NT2/D1 (cell line): ENCODE data around the gene MTHFSD.

Experiments used
- DNase-seq: peaks from one replicate; pipeline ENCODE4 v3.0.0-alpha.2; 2011; ENCODE audit warnings: low read depth, low spot score
- H3K27me3 ChIP-seq: 2 replicates; pipeline ENCODE4 v1.6.0; 2011; ENCODE audit warnings: mild to moderate bottlenecking; ENCODE audit not compliant: insufficient read length, insufficient read depth
- H3K36me3 ChIP-seq: 2 replicates; pipeline ENCODE4 v1.6.1; 2011; ENCODE audit warnings: mild to moderate bottlenecking, low read length, mixed read lengths; ENCODE audit not compliant: insufficient read depth, insufficient read length
- H3K4me1 ChIP-seq: 2 replicates; pipeline ENCODE4 v1.5.1; 2011; ENCODE audit not compliant: insufficient read depth, insufficient read length
- H3K4me3 ChIP-seq: 2 replicates; pipeline ENCODE4 v1.5.1; 2011; ENCODE audit warnings: low read depth; ENCODE audit not compliant: insufficient read length
- H3K9ac ChIP-seq: 2 replicates; pipeline ENCODE4 v1.6.0; 2011; ENCODE audit warnings: low read depth; ENCODE audit not compliant: insufficient read length
- H3K9me3 ChIP-seq: 2 replicates; pipeline ENCODE4 v1.5.1; 2011; ENCODE audit warnings: mild to moderate bottlenecking, low read length; ENCODE audit not compliant: insufficient read depth
- SUZ12 ChIP-seq: IDR thresholded peaks from 2 replicates; pipeline ENCODE4 v1.6.1; 2011; ENCODE audit not compliant: insufficient read length, insufficient read depth; ENCODE audit errors: extremely low read depth
- YY1 ChIP-seq: IDR thresholded peaks from 2 replicates; pipeline ENCODE4 v1.6.1; 2011; ENCODE audit not compliant: insufficient read length, insufficient read depth
- ZNF274 ChIP-seq: IDR thresholded peaks from 2 replicates; pipeline ENCODE4 v1.6.1; 2011; ENCODE audit warnings: mild to moderate bottlenecking, low read depth, low read length

MTHFSD gene

DNA sequence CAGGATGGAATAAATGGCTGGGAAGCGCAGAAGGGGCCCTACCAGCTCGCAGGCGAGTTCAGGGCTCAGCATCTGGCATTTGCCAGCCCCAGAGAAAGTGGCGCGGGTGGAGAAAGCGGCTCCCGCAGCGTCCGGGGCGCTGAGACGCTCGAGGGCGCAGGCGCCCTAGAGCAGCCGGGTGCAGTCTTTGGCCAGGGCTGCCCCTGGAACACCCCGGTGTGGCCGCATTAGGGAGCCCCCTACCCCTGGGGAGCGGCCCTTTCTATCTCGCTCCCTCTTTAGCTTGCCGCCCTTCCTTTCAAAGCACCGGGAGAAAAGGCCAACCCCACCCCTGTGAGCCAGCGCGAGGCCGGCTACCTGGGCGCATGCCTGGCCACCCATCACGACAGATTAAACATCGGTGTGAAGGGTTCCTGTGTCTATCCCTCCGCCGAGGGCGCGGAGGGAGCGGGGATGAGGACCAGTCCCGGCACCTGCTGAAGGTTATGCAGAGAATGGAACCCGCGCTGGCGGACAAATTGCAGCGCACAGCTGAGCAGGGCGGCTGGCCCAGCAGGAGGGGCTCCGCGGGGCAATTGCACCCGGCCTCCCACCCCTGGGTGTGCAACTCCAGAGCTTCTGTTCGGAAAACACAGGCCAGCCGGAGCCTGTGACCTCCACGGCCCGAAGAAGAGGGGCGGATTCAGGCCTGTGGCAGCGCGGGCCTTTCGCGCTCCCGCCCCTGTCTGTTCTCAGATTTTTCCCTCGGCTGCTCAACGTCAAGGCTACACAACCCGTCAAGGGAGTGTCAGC lies 60.3 kb downstream of the MTHFSD start:
- peaks cover 3% of the 10 kb centered on the region; the same call in 1 of the 2 replicates for H3K9me3 ChIP-seq
- H3K9ac ChIP-seq = no peak overlapping the region
- DNase-seq = no peak
- H3K27me3 ChIP-seq = peaks cover 98% of the 10 kb centered on the region
- TF ChIP-seq SUZ12 = peak; percentile 69
- TF ChIP-seq ZNF274 = no peak
- TF ChIP-seq YY1 = no peak
- no peaks in the 10 kb centered on the region for H3K36me3 ChIP-seq
- no peak overlapping the region for H3K4me3 ChIP-seq
- peaks cover 2% of the 10 kb centered on the region for H3K4me1 ChIP-seq

DNA sequence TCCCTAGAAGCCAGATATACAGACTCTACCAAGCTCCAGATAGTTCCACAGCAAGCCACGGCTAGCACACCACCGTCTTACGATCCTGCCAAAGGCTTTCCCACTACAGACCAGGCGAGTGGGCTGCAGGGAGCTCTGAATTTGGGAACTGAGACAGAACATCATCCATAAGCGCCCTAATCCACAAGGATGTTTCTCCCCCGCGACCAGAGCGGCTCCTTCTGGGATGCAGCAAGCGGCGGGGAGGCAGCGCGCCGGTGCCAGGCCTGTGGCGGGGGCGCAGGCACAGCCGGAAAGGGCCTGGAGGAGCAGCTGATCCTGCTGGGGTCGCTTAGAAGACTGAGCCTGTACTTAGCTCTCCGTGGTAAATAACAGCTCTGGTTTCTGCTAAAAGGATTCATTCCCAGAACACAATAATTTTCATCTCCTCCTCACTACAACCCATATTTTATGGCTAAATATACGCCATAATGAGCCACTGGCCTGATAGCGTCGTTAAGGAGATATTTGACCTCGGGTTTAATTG lies 60.9 kb downstream of the MTHFSD start:
- H3K9ac ChIP-seq = no peak overlapping the region
- no peak for DNase-seq
- H3K4me1 ChIP-seq = peaks cover 2% of the 10 kb centered on the region
- TF ChIP-seq ZNF274 = no peak
- peaks cover 10% of the 10 kb centered on the region; the same call in 1 of the 2 replicates for H3K9me3 ChIP-seq
- peaks cover 98% of the 10 kb centered on the region for H3K27me3 ChIP-seq
- H3K4me3 ChIP-seq = no peak overlapping the region
- H3K36me3 ChIP-seq = no peaks in the 10 kb centered on the region

DNA sequence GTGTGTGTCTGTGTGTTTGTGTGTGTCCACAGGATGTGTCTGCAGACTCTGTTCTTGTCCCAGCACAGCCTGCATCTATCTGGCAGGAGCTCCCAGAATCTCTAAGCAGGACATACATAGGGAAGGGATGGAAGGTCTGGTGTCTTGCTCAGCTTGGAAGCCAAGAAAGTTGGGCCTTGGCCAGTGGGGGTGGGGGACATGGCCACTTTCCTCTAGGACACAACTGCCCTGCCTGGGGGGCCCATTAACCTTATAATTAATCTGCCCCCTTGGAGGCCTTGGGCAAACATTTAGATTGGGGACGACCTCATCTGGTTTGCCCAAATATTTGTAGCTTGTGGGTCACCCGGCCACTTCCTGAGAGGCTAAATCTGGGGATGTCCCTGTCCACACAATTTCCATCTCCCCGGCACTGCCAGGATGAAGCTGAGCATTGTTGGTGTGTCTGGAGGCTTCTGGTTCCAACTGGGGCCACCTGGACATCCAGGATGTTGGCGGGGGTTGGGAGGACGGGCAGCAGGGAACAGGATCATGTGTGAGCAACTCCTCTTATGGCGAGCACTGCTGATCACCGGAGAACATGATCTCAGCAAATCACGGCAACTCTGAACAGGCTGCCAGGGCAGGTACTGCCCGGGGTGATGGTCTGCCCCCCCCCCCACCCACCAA lies 61.9 kb downstream of the MTHFSD start:
- Histone ChIP-seq H3K4me3 (no peak overlapping the region), H3K27me3 (peaks cover 97% of the 10 kb centered on the region), H3K9ac (no peak overlapping the region), H3K36me3 (no peaks in the 10 kb centered on the region), H3K9me3 (peaks cover 11% of the 10 kb centered on the region; the same call in 1 of the 2 replicates), H3K4me1 (peaks cover 2% of the 10 kb centered on the region)
- no peak for TF ChIP-seq ZNF274
- TF ChIP-seq SUZ12 = no peak
- TF ChIP-seq YY1 = no peak
- DNase-seq = no peak

DNA sequence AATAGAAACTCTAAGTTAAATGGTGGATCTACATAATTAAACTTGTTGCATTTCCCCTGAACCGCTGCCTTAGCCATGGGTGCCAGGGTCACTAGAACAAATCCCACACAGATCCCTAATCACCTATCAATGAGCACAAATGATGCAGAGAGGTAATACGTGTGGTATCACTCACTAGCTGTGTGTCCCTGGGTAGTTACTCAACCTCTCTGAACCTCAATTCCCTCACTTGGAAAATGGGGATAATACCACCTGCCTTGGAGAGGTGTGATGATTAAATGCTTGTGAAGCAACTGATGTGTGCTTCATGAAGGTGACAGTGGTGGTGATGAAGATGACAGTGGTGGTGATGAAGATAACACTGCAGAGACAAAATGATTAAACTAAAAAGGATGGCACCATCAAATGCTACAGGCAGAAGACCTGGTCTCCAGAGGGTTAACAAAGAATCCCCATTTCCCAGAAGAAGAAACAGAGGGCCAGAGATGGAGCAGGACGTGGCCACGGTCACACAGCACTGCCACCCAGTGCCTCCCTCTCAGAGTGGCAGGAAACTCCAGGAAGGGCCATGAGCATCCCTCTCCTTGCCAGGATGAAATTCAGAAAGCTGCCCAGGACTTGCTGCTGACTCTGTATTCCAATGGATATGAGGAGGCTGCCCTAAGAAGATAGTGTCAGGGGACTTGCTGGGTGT lies 62.6 kb downstream of the MTHFSD start:
- H3K4me1 ChIP-seq = peaks cover 2% of the 10 kb centered on the region
- peaks cover 95% of the 10 kb centered on the region for H3K27me3 ChIP-seq
- no peak for DNase-seq
- peaks cover 11% of the 10 kb centered on the region; the same call in 1 of the 2 replicates for H3K9me3 ChIP-seq
- TF ChIP-seq ZNF274 = no peak
- no peak for TF ChIP-seq SUZ12
- no peak for TF ChIP-seq YY1
- H3K4me3 ChIP-seq = no peak overlapping the region
- H3K9ac ChIP-seq = no peak overlapping the region
- no peaks in the 10 kb centered on the region for H3K36me3 ChIP-seq

DNA sequence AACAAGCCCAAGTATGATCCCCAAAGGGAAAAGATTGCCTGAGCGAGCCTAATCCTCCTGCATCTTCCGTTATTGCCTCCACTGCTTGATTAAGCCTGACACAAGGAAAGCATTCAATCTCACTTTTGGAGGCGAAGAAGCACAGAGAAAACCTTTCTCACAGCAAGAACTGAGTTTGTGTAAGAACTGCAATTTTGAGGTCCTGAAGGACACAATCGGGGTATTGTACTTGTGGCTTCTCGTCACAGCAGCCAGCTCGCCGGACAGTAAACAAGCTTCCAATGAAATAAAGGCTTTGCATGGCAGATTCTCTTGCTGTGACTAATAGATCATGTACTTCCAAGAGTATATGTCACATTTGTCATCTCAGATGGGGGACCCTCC lies 63.4 kb downstream of the MTHFSD start:
- Histone ChIP-seq H3K36me3 (no peaks in the 10 kb centered on the region), H3K9ac (no peak overlapping the region), H3K9me3 (peaks cover 11% of the 10 kb centered on the region; the same call in 1 of the 2 replicates), H3K4me3 (no peak overlapping the region), H3K27me3 (peaks cover 93% of the 10 kb centered on the region), H3K4me1 (no peaks in the 10 kb centered on the region)
- no peak for TF ChIP-seq YY1
- no peak for TF ChIP-seq SUZ12
- TF ChIP-seq ZNF274 = no peak
- DNase-seq = no peak

DNA sequence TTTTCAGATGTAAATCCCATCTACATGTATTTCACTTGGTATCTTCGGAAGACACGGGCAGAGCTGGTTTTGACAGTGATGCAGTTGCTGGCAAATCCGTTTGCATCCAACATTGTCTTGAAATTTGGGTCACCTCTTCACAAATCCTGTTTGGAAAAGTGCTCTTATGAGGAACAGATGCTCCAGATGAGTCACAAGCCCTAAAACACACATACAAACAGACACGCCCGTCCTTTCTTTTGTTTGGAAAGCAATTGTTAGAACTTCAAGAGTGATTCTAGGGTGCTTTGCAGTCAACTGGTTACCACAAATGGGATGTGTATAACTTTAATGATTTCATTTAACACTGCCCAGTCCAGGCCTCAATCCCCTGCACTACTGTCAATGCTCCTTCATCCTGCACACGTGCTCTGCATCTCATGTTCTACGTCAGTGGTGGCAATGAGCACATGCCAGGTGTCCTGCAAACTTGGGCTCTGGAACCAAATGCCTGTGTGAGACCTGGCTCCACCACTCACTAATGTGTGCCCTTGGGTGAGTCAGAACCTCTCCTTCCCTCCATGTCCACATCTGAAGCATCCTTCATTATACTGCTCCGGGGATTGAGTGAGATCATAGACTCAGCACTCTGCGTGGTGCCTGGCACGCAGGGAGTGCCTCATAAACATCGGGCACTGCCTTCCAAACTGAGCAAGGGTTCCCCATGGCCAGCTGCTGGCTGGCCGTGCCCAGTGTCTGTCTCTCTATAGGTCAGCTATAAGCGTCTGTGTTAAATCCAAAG lies 64.0 kb downstream of the MTHFSD start:
- Histone ChIP-seq H3K9ac (no peak overlapping the region), H3K9me3 (peaks cover 11% of the 10 kb centered on the region; the same call in 1 of the 2 replicates), H3K4me3 (no peak overlapping the region), H3K27me3 (peaks cover 87% of the 10 kb centered on the region), H3K4me1 (peaks cover under 1% of the 10 kb centered on the region), H3K36me3 (no peaks in the 10 kb centered on the region)
- no peak for DNase-seq
- no peak for TF ChIP-seq SUZ12
- no peak for TF ChIP-seq ZNF274

DNA sequence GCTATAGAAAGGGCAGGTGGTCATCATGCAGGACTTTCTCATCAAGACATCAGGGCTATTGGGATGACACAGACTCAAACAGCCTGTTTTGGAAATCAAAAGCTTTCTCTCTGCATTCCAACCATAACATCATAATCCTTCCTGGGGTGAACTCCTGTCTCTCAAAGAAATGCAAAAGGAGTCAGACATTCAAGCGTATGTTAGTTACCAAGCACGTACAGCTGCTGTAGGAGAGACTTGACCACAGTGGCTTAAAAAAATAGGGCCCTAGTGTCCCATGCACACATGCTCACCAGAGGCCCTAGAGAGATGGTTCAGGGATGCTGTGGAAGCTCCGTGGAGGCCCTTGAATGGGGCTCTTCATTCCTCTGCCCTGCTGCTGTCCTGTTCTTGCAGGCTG lies 69.3 kb downstream of the MTHFSD start:
- H3K9me3 ChIP-seq = peaks cover 26% of the 10 kb centered on the region; the same call in 1 of the 2 replicates
- no peak overlapping the region for H3K9ac ChIP-seq
- no peak for DNase-seq
- no peak overlapping the region for H3K4me3 ChIP-seq
- no peaks in the 10 kb centered on the region for H3K36me3 ChIP-seq
- TF ChIP-seq SUZ12 = no peak
- peaks cover 43% of the 10 kb centered on the region for H3K27me3 ChIP-seq
- peaks cover 2% of the 10 kb centered on the region for H3K4me1 ChIP-seq
